ENCODE data around the gene CRK. TPM values are rescaled to one million over a fixed set of nuclear protein-coding genes. Genes with fewer than 3 reads are reported as not detected.

CRK gene
- total RNA-seq, 3 donors from 2014 or later (not counting 1 experiment from before 2014, with no cell fraction given) = 15.9 to 19.6 (median 16.7) TPM

GRCh38 chr17:1475321-1475854 lies 19.4 kb upstream of the CRK start:
- H3K4me1 ChIP-seq (ENCODE audit: control insufficient read depth, insufficient read depth, low read length) = peaks cover 10% of the 10 kb centered on the region
- H3K9me3 Mint-ChIP-seq = no peaks in the 10 kb centered on the region
- no peaks in the 10 kb centered on the region for H3K36me3 Mint-ChIP-seq
- 86% methylated on average over 15 of the region's 15 CpGs for WGBS (ENCODE audit: insufficient coverage)
- no peak overlapping the region for H3K4me3 Mint-ChIP-seq
- TF ChIP-seq, protein P1, sequence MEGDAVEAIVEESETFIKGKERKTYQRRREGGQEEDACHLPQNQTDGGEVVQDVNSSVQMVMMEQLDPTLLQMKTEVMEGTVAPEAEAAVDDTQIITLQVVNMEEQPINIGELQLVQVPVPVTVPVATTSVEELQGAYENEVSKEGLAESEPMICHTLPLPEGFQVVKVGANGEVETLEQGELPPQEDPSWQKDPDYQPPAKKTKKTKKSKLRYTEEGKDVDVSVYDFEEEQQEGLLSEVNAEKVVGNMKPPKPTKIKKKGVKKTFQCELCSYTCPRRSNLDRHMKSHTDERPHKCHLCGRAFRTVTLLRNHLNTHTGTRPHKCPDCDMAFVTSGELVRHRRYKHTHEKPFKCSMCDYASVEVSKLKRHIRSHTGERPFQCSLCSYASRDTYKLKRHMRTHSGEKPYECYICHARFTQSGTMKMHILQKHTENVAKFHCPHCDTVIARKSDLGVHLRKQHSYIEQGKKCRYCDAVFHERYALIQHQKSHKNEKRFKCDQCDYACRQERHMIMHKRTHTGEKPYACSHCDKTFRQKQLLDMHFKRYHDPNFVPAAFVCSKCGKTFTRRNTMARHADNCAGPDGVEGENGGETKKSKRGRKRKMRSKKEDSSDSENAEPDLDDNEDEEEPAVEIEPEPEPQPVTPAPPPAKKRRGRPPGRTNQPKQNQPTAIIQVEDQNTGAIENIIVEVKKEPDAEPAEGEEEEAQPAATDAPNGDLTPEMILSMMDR (IDR thresholded peaks at IDR 0.05) = no peak
- no peaks in the 10 kb centered on the region for H3K9me3 ChIP-seq (ENCODE audit: control insufficient read depth, insufficient read depth, low read length)
- H3K4me1 Mint-ChIP-seq = no peaks in the 10 kb centered on the region
- H3K27ac Mint-ChIP-seq = no peak overlapping the region
- H3K27me3 Mint-ChIP-seq (ENCODE audit: low read depth in 2 of 2) = peaks cover 14 to 19% of the 10 kb centered on the region in 2 donors
- no peak for DNase-seq
- intact Hi-C loops (cut with micrococcal nuclease) = no loop called here
- H3K4me3 ChIP-seq (ENCODE audit: low read length) = no peak overlapping the region
- no peak overlapping the region for H3K27ac ChIP-seq (ENCODE audit: low read length)
- no peak for ATAC-seq
- H3K27me3 ChIP-seq (ENCODE audit: control insufficient read depth, insufficient read depth, low read length) = no peaks in the 10 kb centered on the region
- no peaks in the 10 kb centered on the region for H3K36me3 ChIP-seq (ENCODE audit: control insufficient read depth, insufficient read depth, low read length)

DNA sequence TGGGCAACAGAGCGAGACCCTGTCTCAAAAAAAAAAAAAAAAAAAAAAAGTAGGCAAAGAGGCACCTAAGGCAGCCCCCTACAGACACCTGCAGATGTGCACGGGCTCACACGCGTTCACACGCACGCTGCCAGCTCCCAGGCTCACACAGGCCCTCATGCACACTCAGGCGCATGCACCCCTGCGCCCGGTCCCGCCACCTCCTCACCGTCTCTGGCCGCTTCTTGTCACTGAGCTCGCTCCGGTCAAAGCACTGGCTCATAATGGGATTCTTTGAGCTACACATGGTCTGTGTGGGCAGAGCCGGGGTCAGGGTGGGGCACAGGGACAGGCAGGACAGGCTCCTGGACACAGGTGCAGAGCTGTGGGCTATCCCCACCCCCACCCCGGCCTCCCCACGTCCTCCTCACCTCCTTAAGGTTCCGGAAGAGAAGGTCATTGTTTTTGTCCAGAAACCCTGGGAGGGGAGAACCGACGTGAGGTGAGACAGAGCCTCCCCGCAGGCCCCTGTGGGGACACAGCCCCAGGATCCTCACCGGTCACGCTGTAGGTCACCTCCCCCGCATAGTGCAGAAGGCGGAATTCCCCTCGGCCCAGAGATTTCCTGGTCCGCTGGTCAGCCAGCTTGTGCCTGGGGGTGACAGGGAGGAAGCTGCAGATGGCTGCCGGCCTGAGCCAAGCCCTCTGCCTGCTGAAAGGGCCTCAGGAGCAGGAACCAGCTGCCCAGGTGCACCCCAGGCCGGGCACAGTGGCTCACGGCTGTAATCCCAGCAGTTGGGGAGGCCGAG lies 18.6 kb upstream of the CRK start:
- H3K4me1 ChIP-seq (ENCODE audit: control insufficient read depth, insufficient read depth, low read length) = peaks cover 10% of the 10 kb centered on the region
- no peak overlapping the region for H3K4me3 Mint-ChIP-seq
- no peaks in the 10 kb centered on the region for H3K36me3 Mint-ChIP-seq
- peaks cover 15 to 19% of the 10 kb centered on the region in 2 donors for H3K27me3 Mint-ChIP-seq (ENCODE audit: low read depth in 2 of 2)
- no peaks in the 10 kb centered on the region for H3K9me3 Mint-ChIP-seq
- H3K9me3 ChIP-seq (ENCODE audit: control insufficient read depth, insufficient read depth, low read length) = no peaks in the 10 kb centered on the region
- no peak overlapping the region for H3K27ac ChIP-seq (ENCODE audit: low read length)
- no peak for ATAC-seq
- intact Hi-C loops (cut with micrococcal nuclease) = no loop called here
- H3K36me3 ChIP-seq (ENCODE audit: control insufficient read depth, insufficient read depth, low read length) = no peaks in the 10 kb centered on the region
- WGBS (ENCODE audit: insufficient coverage) = 75% methylated on average over 30 of the region's 31 CpGs
- no peaks in the 10 kb centered on the region for H3K4me1 Mint-ChIP-seq
- no peak for DNase-seq
- H3K4me3 ChIP-seq (ENCODE audit: low read length) = no peak overlapping the region
- no peak overlapping the region for H3K27ac Mint-ChIP-seq
- no peaks in the 10 kb centered on the region for H3K27me3 ChIP-seq (ENCODE audit: control insufficient read depth, insufficient read depth, low read length)
- TF ChIP-seq, protein P1 (IDR thresholded peaks at IDR 0.05) = no peak

GRCh38 chr17:1473841-1474240 lies 17.8 kb upstream of the CRK start:
- no peaks in the 10 kb centered on the region for H3K9me3 Mint-ChIP-seq
- no peak overlapping the region for H3K4me3 ChIP-seq (ENCODE audit: low read length)
- DNase-seq (peak in 1 of 2 donors; percentile 68), ATAC-seq (no peak)
- H3K27me3 ChIP-seq (ENCODE audit: control insufficient read depth, insufficient read depth, low read length) = no peaks in the 10 kb centered on the region
- no peak overlapping the region for H3K4me3 Mint-ChIP-seq
- H3K4me1 Mint-ChIP-seq = no peaks in the 10 kb centered on the region
- no peak overlapping the region for H3K27ac ChIP-seq (ENCODE audit: low read length)
- 68% methylated on average over 10 of the region's 10 CpGs for WGBS (ENCODE audit: insufficient coverage)
- intact Hi-C loops (cut with micrococcal nuclease) = no loop called here
- no peaks in the 10 kb centered on the region for H3K36me3 ChIP-seq (ENCODE audit: control insufficient read depth, insufficient read depth, low read length)
- peaks cover 10% of the 10 kb centered on the region for H3K4me1 ChIP-seq (ENCODE audit: control insufficient read depth, insufficient read depth, low read length)
- H3K36me3 Mint-ChIP-seq = no peaks in the 10 kb centered on the region
- TF ChIP-seq, protein P1 (IDR thresholded peaks at IDR 0.05) = no peak
- H3K27ac Mint-ChIP-seq = no peak overlapping the region
- H3K9me3 ChIP-seq (ENCODE audit: control insufficient read depth, insufficient read depth, low read length) = no peaks in the 10 kb centered on the region
- peaks cover 22 to 26% of the 10 kb centered on the region in 2 donors for H3K27me3 Mint-ChIP-seq (ENCODE audit: low read depth in 2 of 2)
